ENCODE results near the gene ZNF683.

ZNF683 gene

GRCh38 chr1:26370591-26371382, 1.8 kb downstream of the ZNF683 start:
- peaks cover 76% of the 10 kb centered on the region for H3K4me1 ChIP-seq (ENCODE audit: insufficient read depth, low read length, poor library complexity, severe bottlenecking)
- H3K27me3 ChIP-seq (ENCODE audit: insufficient read depth, low read length, poor library complexity, severe bottlenecking), result no peaks in the 10 kb centered on the region
- H2AFZ ChIP-seq (ENCODE audit: low read length), result no peak overlapping the region
- H3K9ac ChIP-seq (ENCODE audit: low read depth, low read length, poor library complexity, severe bottlenecking), result peak overlapping the region; percentile 85
- H3F3A ChIP-seq (ENCODE audit: low read depth), result peaks cover 21% of the 10 kb centered on the region
- no peaks in the 10 kb centered on the region for H3K9me3 ChIP-seq (ENCODE audit: insufficient read depth, low read depth, low read length)
- H3K4me3 ChIP-seq (ENCODE audit: low read length, poor library complexity, severe bottlenecking), result peak overlapping the region; percentile 73
- H4K20me1 ChIP-seq (ENCODE audit: insufficient read depth, low read length, poor library complexity, severe bottlenecking), result no peaks in the 10 kb centered on the region
- H3K79me2 ChIP-seq (ENCODE audit: insufficient read depth, low read length), result peaks cover 32% of the 10 kb centered on the region
- no peaks in the 10 kb centered on the region for H3K9me2 ChIP-seq (replicated peaks; ENCODE audit: low read depth, low read length)
- peak overlapping the region; percentile 81 for H3K4me2 ChIP-seq (ENCODE audit: low read depth, low read length, poor library complexity, severe bottlenecking)
- H3K36me3 ChIP-seq (ENCODE audit: insufficient read depth, low read length), result no peaks in the 10 kb centered on the region
- no peak for TF ChIP-seq CTCF (conservative IDR thresholded peaks at IDR 0.05; ENCODE audit: low read length)
- no peak for TF ChIP-seq EZH2phosphoT487 (IDR thresholded peaks at IDR 0.05; ENCODE audit: borderline replicate concordance)

- TF ChIP-seq CTCF (conservative IDR thresholded peaks at IDR 0.05; ENCODE audit: low read length) (no peak), EZH2phosphoT487 (IDR thresholded peaks at IDR 0.05; ENCODE audit: borderline replicate concordance) (no peak)
- Histone ChIP-seq H3K4me1 (ENCODE audit: insufficient read depth, low read length, poor library complexity, severe bottlenecking) (peaks cover 70% of the 10 kb centered on the region), H3K79me2 (ENCODE audit: insufficient read depth, low read length) (peaks cover 32% of the 10 kb centered on the region), H3K4me3 (ENCODE audit: low read length, poor library complexity, severe bottlenecking) (peak overlapping the region; percentile 5), H3K4me2 (ENCODE audit: low read depth, low read length, poor library complexity, severe bottlenecking) (peak overlapping the region; percentile 41), H2AFZ (ENCODE audit: low read length) (no peak overlapping the region), H3K36me3 (ENCODE audit: insufficient read depth, low read length) (no peaks in the 10 kb centered on the region), H3K9me2 (replicated peaks; ENCODE audit: low read depth, low read length) (no peaks in the 10 kb centered on the region), H3F3A (ENCODE audit: low read depth) (peaks cover 13% of the 10 kb centered on the region), H3K27me3 (ENCODE audit: insufficient read depth, low read length, poor library complexity, severe bottlenecking) (no peaks in the 10 kb centered on the region), H3K9ac (ENCODE audit: low read depth, low read length, poor library complexity, severe bottlenecking) (no peak overlapping the region), H3K9me3 (ENCODE audit: insufficient read depth, low read depth, low read length) (no peaks in the 10 kb centered on the region), H4K20me1 (ENCODE audit: insufficient read depth, low read length, poor library complexity, severe bottlenecking) (no peaks in the 10 kb centered on the region)
Observed at GRCh38 chr1:26368486-26368885, 4.1 kb downstream of the ZNF683 start.

- Histone ChIP-seq H4K20me1 (ENCODE audit: insufficient read depth, low read length, poor library complexity, severe bottlenecking) (no peaks in the 10 kb centered on the region), H3F3A (ENCODE audit: low read depth) (0 out of 2 replicates have a peak, but pooled peaks cover 9% of the 10 kb centered on the region), H3K36me3 (ENCODE audit: insufficient read depth, low read length) (no peaks in the 10 kb centered on the region), H3K27me3 (ENCODE audit: insufficient read depth, low read length, poor library complexity, severe bottlenecking) (no peaks in the 10 kb centered on the region), H3K9me2 (replicated peaks; ENCODE audit: low read depth, low read length) (no peaks in the 10 kb centered on the region), H3K4me2 (ENCODE audit: low read depth, low read length, poor library complexity, severe bottlenecking) (peak overlapping the region; percentile 41), H3K79me2 (ENCODE audit: insufficient read depth, low read length) (peaks cover 32% of the 10 kb centered on the region), H3K9ac (ENCODE audit: low read depth, low read length, poor library complexity, severe bottlenecking) (no peak overlapping the region), H3K9me3 (ENCODE audit: insufficient read depth, low read depth, low read length) (no peaks in the 10 kb centered on the region), H3K4me3 (ENCODE audit: low read length, poor library complexity, severe bottlenecking) (peak overlapping the region; percentile 5), H2AFZ (ENCODE audit: low read length) (no peak overlapping the region), H3K4me1 (ENCODE audit: insufficient read depth, low read length, poor library complexity, severe bottlenecking) (peaks cover 70% of the 10 kb centered on the region)
- TF ChIP-seq EZH2phosphoT487 (IDR thresholded peaks at IDR 0.05; ENCODE audit: borderline replicate concordance) (no peak), CTCF (conservative IDR thresholded peaks at IDR 0.05; ENCODE audit: low read length) (no peak)
Observed at GRCh38 chr1:26368006-26368405, 4.5 kb downstream of the ZNF683 start.
